Astrocyte of the spinal cord (primary cell): ENCODE measurements around the gene NAPG.
"Not testable (repeated sequence)": the region's sequence is repeated elsewhere in the genome, so short reads cannot be mapped to it uniquely, and the experiment has no call there.

Experiments
- DNase-seq: peaks from one replicate; pipeline ENCODE4 v3.0.0; 2011; ENCODE audit warnings: low read depth, low spot score
- H3K4me3 ChIP-seq: 2 replicates; pipeline ENCODE4 v1.5.1; 2011; ENCODE audit warnings: low read depth, mild to moderate bottlenecking, low read length, moderate library complexity
- CTCF ChIP-seq: IDR thresholded peaks from 2 replicates; pipeline ENCODE4 v1.5.1; 2012; ENCODE audit warnings: low read depth, mild to moderate bottlenecking, low read length, inconsistent platforms
- in situ Hi-C: cut with HindIII; loops from 2 replicates; pipeline ENCODE4 v1.10.0; 2017; ENCODE audit warnings: low sequenced_read_pairs

The NAPG gene

GRCh38 chr18:10563886-10564285 is 38.1 kb downstream of the NAPG start:
- in situ Hi-C loops: no loop called here
- no peak for TF ChIP-seq CTCF
- no peak for DNase-seq
- no peak overlapping the region for H3K4me3 ChIP-seq

- in situ Hi-C loops: no loop called here
- no peak for TF ChIP-seq CTCF
- H3K4me3 ChIP-seq: no peak overlapping the region
- no peak for DNase-seq
Observed at GRCh38 chr18:10564975-10565773, 39.3 kb downstream of the NAPG start.

- DNase-seq: no peak
- in situ Hi-C loops: no loop called here
- no peak overlapping the region for H3K4me3 ChIP-seq
- no peak for TF ChIP-seq CTCF
Observed at GRCh38 chr18:10565835-10566234, 40.0 kb downstream of the NAPG start.

GRCh38 chr18:10566390-10566789 is 40.6 kb downstream of the NAPG start:
- in situ Hi-C loops: no loop called here

GRCh38 chr18:10569941-10570340 is 44.1 kb downstream of the NAPG start:
- DNase-seq, in situ Hi-C loops, H3K4me3 ChIP-seq: not testable (repeated sequence)

More at GRCh38 chr18:10566390-10566789, 40.6 kb downstream of the NAPG start:
- H3K4me3 ChIP-seq: no peak overlapping the region
- DNase-seq: no peak
- no peak for TF ChIP-seq CTCF

GRCh38 chr18:10570622-10571021 is 44.8 kb downstream of the NAPG start:
- TF ChIP-seq CTCF: no peak
- DNase-seq: no peak
- in situ Hi-C loops: no loop called here
- no peak overlapping the region for H3K4me3 ChIP-seq

GRCh38 chr18:10571537-10571936 is 45.7 kb downstream of the NAPG start:
- no peak for TF ChIP-seq CTCF
- no peak overlapping the region for H3K4me3 ChIP-seq
- DNase-seq: no peak
- in situ Hi-C loops: no loop called here

GRCh38 chr18:10573261-10573660 is 47.4 kb downstream of the NAPG start:
- H3K4me3 ChIP-seq, in situ Hi-C loops, DNase-seq: not testable (repeated sequence)

- in situ Hi-C loops, H3K4me3 ChIP-seq, DNase-seq: not testable (repeated sequence)
Observed at GRCh38 chr18:10574412-10574811, 48.6 kb downstream of the NAPG start.

- H3K4me3 ChIP-seq, in situ Hi-C loops, DNase-seq: not testable (repeated sequence)
Observed at GRCh38 chr18:10577842-10578572, 52.2 kb downstream of the NAPG start.

- H3K4me3 ChIP-seq, DNase-seq, in situ Hi-C loops: not testable (repeated sequence)
Observed at GRCh38 chr18:10578573-10578899, 52.7 kb downstream of the NAPG start.
